ENCODE data around the gene ABCC12.

DNA sequence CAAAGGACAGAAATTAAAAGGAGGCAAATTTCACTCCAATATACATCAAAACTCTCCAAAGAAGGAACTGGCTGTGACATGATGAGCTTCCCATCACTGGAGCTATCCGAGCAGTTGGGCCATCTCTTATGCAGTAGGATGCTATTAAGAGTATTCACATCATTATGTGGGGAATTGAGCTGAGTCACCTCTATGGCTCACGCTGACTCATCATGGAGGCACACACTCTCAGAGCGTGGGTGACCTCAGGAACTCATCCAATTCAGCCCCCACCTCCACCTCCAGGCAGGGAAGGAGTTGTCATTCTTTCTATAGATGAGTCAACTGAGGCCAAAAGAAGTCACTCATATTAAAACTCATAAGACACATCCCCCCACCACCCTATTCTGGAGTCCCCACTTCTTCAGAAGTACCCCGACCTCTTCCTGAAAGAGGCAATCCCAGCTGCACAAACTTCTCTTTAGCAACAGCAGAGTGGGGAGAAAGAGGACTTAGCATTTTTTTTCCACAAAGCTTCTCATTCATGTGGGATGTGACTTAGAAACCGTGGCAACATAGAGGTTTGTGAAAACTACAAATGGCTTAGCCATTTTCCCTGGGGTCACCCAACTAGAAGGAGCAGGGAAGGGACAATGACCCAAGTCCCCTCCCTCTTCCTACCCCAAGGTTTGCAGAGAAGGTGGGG lies 32.5 kb downstream of the ABCC12 start:
- TF ChIP-seq, protein P1, sequence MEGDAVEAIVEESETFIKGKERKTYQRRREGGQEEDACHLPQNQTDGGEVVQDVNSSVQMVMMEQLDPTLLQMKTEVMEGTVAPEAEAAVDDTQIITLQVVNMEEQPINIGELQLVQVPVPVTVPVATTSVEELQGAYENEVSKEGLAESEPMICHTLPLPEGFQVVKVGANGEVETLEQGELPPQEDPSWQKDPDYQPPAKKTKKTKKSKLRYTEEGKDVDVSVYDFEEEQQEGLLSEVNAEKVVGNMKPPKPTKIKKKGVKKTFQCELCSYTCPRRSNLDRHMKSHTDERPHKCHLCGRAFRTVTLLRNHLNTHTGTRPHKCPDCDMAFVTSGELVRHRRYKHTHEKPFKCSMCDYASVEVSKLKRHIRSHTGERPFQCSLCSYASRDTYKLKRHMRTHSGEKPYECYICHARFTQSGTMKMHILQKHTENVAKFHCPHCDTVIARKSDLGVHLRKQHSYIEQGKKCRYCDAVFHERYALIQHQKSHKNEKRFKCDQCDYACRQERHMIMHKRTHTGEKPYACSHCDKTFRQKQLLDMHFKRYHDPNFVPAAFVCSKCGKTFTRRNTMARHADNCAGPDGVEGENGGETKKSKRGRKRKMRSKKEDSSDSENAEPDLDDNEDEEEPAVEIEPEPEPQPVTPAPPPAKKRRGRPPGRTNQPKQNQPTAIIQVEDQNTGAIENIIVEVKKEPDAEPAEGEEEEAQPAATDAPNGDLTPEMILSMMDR (IDR thresholded peaks at IDR 0.05), result no peak
- no peak for TF ChIP-seq POLR2A (IDR thresholded peaks at IDR 0.05)
